Hematopoietic multipotent progenitor cell (in vitro differentiated cells): Measurements from ENCODE around the gene TAL1. TPM values are rescaled to one million over a fixed set of nuclear protein-coding genes. Genes with fewer than 3 reads are reported as not detected.

ENCODE experiments used
- DNase-seq, 3 donors: peaks; one replicate each; pipeline ENCODE4 v3.0.0-alpha.2; 2011 to 2015; ENCODE audit warnings: low read depth in 2 of 3, low spot score in 2 of 3
- total RNA-seq: library from RNA; depleted of rRNA; stranded (reverse); fragments of >200 nt; gene quantifications from one replicate; pipeline ENCODE4 v1.2.3, GENCODE V29; 2012

TAL1 gene
- total RNA-seq, 1 donor = 70.6 TPM

- no peak for DNase-seq
Observed at GRCh38 chr1:47178654-47179016, 53.4 kb downstream of the TAL1 start.

DNA sequence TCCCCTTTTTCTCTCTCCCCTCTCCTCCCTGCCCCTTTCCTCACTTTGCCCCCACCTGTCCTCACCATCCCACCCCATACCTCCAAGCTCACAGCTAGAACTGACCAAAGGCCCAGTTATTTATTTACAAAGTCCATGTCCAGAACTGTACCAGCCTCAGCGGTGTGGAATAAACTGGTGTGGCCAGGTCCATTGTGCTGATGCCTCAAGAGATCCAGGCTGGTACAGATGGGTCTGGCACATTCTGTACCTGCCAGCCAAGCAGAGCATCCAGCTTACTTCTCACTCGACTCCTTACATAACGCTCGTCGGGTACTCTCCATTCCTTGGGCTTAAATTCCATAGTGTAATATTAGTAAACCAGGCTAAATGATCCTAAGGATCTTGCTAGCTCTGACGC, 54.0 kb downstream of the TAL1 start:
- no peak for DNase-seq

DNA sequence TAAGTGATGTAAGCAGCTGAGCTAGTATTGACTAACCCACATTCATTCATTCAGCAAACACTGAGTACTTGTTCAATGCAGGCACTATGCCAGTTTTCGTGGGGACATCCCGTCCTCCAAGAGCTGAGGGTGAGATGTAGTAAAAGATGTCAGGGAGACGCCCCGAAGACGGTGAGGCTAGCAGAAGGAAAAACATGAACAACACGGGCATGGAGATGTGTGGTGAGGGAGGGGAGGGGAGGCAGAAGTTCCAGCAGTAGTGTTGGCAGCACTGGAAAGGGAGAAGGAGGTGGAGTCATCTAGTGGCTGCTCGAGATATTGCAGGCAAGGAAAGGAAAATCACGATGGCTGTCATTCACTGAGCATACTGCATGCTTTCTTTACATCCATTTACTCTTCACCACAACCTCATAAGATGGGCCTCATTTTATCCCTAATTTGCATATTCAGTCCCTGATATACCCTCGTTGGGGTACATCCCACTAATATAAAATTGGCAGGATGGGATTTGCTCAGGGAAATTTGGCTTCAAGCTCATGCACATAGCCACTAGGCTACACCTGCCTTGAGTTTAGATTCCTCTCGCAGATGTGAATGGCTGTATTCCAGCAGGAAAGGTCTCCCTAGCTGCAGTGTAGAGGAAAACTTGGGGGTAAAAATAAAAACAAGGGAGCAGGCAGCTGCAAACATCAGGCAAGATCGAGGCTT, 56.6 kb downstream of the TAL1 start:
- DNase-seq = peak in 2 of 3 donors; percentile 59 to 77

DNA sequence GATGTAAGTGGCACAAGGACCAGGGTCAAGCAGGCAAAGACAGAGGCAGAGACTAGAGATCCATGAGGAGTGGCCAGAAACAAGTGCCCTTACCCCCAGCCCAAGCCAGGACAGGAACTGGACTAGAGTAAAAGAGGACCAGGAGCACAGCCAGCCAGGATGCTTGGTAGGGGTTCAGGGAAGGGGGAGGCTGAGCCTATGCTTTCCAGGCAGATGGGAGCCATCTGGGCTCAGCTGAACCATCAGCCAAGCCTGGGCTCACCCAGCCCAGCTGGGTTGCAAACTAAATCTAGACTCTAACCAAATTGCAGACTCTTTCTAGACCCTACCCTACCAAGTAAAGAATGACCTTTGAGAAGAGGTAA, 57.4 kb downstream of the TAL1 start:
- no peak for DNase-seq

GRCh38 chr1:47172782-47173181, 59.2 kb downstream of the TAL1 start:
- DNase-seq = no peak

Other genes with a start within 250 kb of the TAL1 start
- gene CYP4X1, start 208.6 kb downstream of the TAL1 start, total RNA-seq = not detected
- gene CYP4Z1, start 165.0 kb downstream of the TAL1 start, total RNA-seq = not detected
- gene CYP4A22, start 94.8 kb downstream of the TAL1 start, total RNA-seq = under 0.01 TPM
- 1.9 TPM for gene PDZK1IP1, start 42.2 kb downstream of the TAL1 start, total RNA-seq
- gene STIL, start 81.9 kb upstream of the TAL1 start, total RNA-seq = 4.6 TPM
- 18.9 TPM for gene CMPK1, start 101.6 kb upstream of the TAL1 start, total RNA-seq
- gene FOXE3, start 184.1 kb upstream of the TAL1 start, total RNA-seq = not detected
- gene FOXD2, start 205.8 kb upstream of the TAL1 start, total RNA-seq = 0.27 TPM